Measurements from ENCODE around the gene GAB3. TPM values are rescaled to one million over a fixed set of nuclear protein-coding genes. Genes with fewer than 3 reads are reported as not detected.
"Not testable (repeated sequence)": the region's sequence is repeated elsewhere in the genome, so short reads cannot be mapped to it uniquely, and the experiment has no call there.

GAB3 gene
- polyA plus RNA-seq, 1 donor (not counting 4 experiments of a cell fraction or from before 2014, with no cell fraction given) = 0.18 TPM

- H3K27me3 ChIP-seq (ENCODE audit: control insufficient read depth, extremely low read depth, insufficient read depth, low read length); H3K4me2 ChIP-seq (ENCODE audit: control insufficient read depth, extremely low read depth, insufficient read depth, low read depth, low read length); DNase-seq (ENCODE audit: low read depth, low spot score); dilution Hi-C loops (cut with MboI; ENCODE audit: extremely low pct_ligation_motif_present, low sequenced_read_pairs); H3K79me2 ChIP-seq (ENCODE audit: control insufficient read depth, insufficient read depth, low read length); H3K9ac ChIP-seq (ENCODE audit: control insufficient read depth, extremely low read depth, insufficient read depth, low read length); H3K27ac ChIP-seq (ENCODE audit: control insufficient read depth, insufficient read depth, low read length); H3K9me3 ChIP-seq (ENCODE audit: control insufficient read depth, low read depth, low read length); H3K4me3 ChIP-seq (ENCODE audit: control insufficient read depth in 2 of 3, extremely low read depth in 1 of 3, insufficient read depth in 2 of 3, low read depth in 1 of 3, low read length in 3 of 3); FAIRE-seq; H4K20me1 ChIP-seq (ENCODE audit: control insufficient read depth, extremely low read depth, insufficient read depth, low read length); H3K9me1 ChIP-seq (ENCODE audit: control insufficient read depth, extremely low read depth, insufficient read depth, low read length); H3K36me3 ChIP-seq (ENCODE audit: control insufficient read depth in 2 of 2, extremely low read depth in 1 of 2, insufficient read depth in 2 of 2, low read length in 2 of 2); H2AFZ ChIP-seq (ENCODE audit: control insufficient read depth, low read length); H3K4me1 ChIP-seq (ENCODE audit: control insufficient read depth, extremely low read depth, insufficient read depth, low read length): not testable (repeated sequence)
These were observed 80.0 kb downstream of the GAB3 start for GRCh38 chrX:154670848-154671247.

GRCh38 chrX:154661899-154662298 lies 89.0 kb downstream of the GAB3 start:
- Histone ChIP-seq H4K20me1 (ENCODE audit: control insufficient read depth, extremely low read depth, insufficient read depth, low read length) (no peaks in the 10 kb centered on the region), H3K9me3 (ENCODE audit: control insufficient read depth, low read depth, low read length) (peaks cover 5% of the 10 kb centered on the region), H3K27ac (ENCODE audit: control insufficient read depth, insufficient read depth, low read length) (no peak overlapping the region), H2AFZ (ENCODE audit: control insufficient read depth, low read length) (no peak overlapping the region), H3K4me3 (ENCODE audit: control insufficient read depth in 2 of 3, extremely low read depth in 1 of 3, insufficient read depth in 2 of 3, low read depth in 1 of 3, low read length in 3 of 3) (no peak overlapping the region), H3K36me3 (ENCODE audit: control insufficient read depth in 2 of 2, extremely low read depth in 1 of 2, insufficient read depth in 2 of 2, low read length in 2 of 2) (no peaks in the 10 kb centered on the region), H3K9ac (ENCODE audit: control insufficient read depth, extremely low read depth, insufficient read depth, low read length) (no peak overlapping the region), H3K4me2 (ENCODE audit: control insufficient read depth, extremely low read depth, insufficient read depth, low read depth, low read length) (no peak overlapping the region), H3K27me3 (ENCODE audit: control insufficient read depth, extremely low read depth, insufficient read depth, low read length) (no peaks in the 10 kb centered on the region), H3K9me1 (ENCODE audit: control insufficient read depth, extremely low read depth, insufficient read depth, low read length) (no peaks in the 10 kb centered on the region), H3K79me2 (ENCODE audit: control insufficient read depth, insufficient read depth, low read length) (no peaks in the 10 kb centered on the region), H3K4me1 (ENCODE audit: control insufficient read depth, extremely low read depth, insufficient read depth, low read length) (no peaks in the 10 kb centered on the region)
- FAIRE-seq (no peak), DNase-seq (ENCODE audit: low read depth, low spot score) (no peak)
- TF ChIP-seq CTCF (optimal IDR thresholded peaks at IDR 0.05 in 1 of 3, IDR thresholded peaks at IDR 0.05 in 1 of 3, conservative IDR thresholded peaks at IDR 0.05 in 1 of 3; ENCODE audit: extremely low read depth in 1 of 3, insufficient read depth in 2 of 3, low read length in 3 of 3) = no peak
- TF ChIP-seq EZH2 (IDR thresholded peaks at IDR 0.05; ENCODE audit: low read length) = no peak
- dilution Hi-C loops (cut with MboI; ENCODE audit: extremely low pct_ligation_motif_present, low sequenced_read_pairs) = no loop called here

- H2AFZ ChIP-seq (ENCODE audit: control insufficient read depth, low read length) = no peak overlapping the region
- H3K27ac ChIP-seq (ENCODE audit: control insufficient read depth, insufficient read depth, low read length) = no peak overlapping the region
- no peaks in the 10 kb centered on the region for H3K79me2 ChIP-seq (ENCODE audit: control insufficient read depth, insufficient read depth, low read length)
- H4K20me1 ChIP-seq (ENCODE audit: control insufficient read depth, extremely low read depth, insufficient read depth, low read length) = no peaks in the 10 kb centered on the region
- no peaks in the 10 kb centered on the region for H3K9me1 ChIP-seq (ENCODE audit: control insufficient read depth, extremely low read depth, insufficient read depth, low read length)
- H3K36me3 ChIP-seq (ENCODE audit: control insufficient read depth in 2 of 2, extremely low read depth in 1 of 2, insufficient read depth in 2 of 2, low read length in 2 of 2) = no peaks in the 10 kb centered on the region
- H3K9me3 ChIP-seq (ENCODE audit: control insufficient read depth, low read depth, low read length) = peaks cover 5% of the 10 kb centered on the region
- no peak overlapping the region for H3K9ac ChIP-seq (ENCODE audit: control insufficient read depth, extremely low read depth, insufficient read depth, low read length)
- FAIRE-seq (no peak), DNase-seq (ENCODE audit: low read depth, low spot score) (no peak)
- H3K4me3 ChIP-seq (ENCODE audit: control insufficient read depth in 2 of 3, extremely low read depth in 1 of 3, insufficient read depth in 2 of 3, low read depth in 1 of 3, low read length in 3 of 3) = no peak overlapping the region
- dilution Hi-C loops (cut with MboI; ENCODE audit: extremely low pct_ligation_motif_present, low sequenced_read_pairs) = no loop called here
- no peak overlapping the region for H3K4me2 ChIP-seq (ENCODE audit: control insufficient read depth, extremely low read depth, insufficient read depth, low read depth, low read length)
- no peak for TF ChIP-seq CTCF (optimal IDR thresholded peaks at IDR 0.05 in 1 of 3, IDR thresholded peaks at IDR 0.05 in 1 of 3, conservative IDR thresholded peaks at IDR 0.05 in 1 of 3; ENCODE audit: extremely low read depth in 1 of 3, insufficient read depth in 2 of 3, low read length in 3 of 3)
- no peaks in the 10 kb centered on the region for H3K27me3 ChIP-seq (ENCODE audit: control insufficient read depth, extremely low read depth, insufficient read depth, low read length)
- H3K4me1 ChIP-seq (ENCODE audit: control insufficient read depth, extremely low read depth, insufficient read depth, low read length) = no peaks in the 10 kb centered on the region
These were observed 89.7 kb downstream of the GAB3 start for GRCh38 chrX:154661170-154661569.

Data from keratinocyte (primary cell).